Lower leg skin (tissue), 3 donors: ENCODE results near the gene PGA5.

Experiments used
- CTCF ChIP-seq, 3 donors: fragments of 450-650 bp; IDR thresholded peaks; one replicate each; pipeline ENCODE4 v1.5.1; 2016; ENCODE audit warnings: antibody characterized with exemption in 3 of 3, mild to moderate bottlenecking in 3 of 3, moderate library complexity in 2 of 3
- POLR2A ChIP-seq, 2 donors: fragments of 450-650 bp; IDR thresholded peaks; one replicate each; pipeline ENCODE4 v1.6.1; 2016 to 2017; ENCODE audit warnings: antibody characterized with exemption in 2 of 2, mild to moderate bottlenecking in 1 of 2, moderate library complexity in 1 of 2

GRCh38 chr11:61256710-61257482, 15.9 kb downstream of the PGA5 start:
- TF ChIP-seq CTCF (IDR thresholded peaks at IDR 0.05) (no peak), POLR2A (IDR thresholded peaks at IDR 0.05) (no peak)
